ENCODE measurements around the gene RBL2.

DNA sequence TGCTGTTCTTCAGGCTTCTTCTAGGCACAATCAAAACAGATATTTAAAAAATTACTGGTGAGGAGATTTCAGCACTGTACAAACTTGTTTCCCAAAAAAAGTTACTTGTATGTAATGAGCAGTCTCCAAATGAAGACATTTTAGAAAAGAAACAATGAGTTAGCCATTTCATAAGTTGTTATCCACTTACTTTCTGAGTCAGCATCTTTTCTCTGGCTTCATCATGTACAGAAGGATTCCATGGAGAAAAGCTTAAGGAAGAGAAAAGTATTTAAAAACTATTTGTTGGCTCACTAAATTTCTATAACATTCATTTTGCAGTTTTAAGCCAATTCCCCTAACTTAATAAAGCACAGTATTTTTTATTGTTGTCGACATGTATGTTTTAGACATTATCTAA is 58.2 kb downstream of the RBL2 start:
- TF ChIP-seq CTCF (optimal IDR thresholded peaks at IDR 0.05 in 1 of 3, IDR thresholded peaks at IDR 0.05 in 1 of 3, conservative IDR thresholded peaks at IDR 0.05 in 1 of 3; ENCODE audit: extremely low read depth in 1 of 3, insufficient read depth in 2 of 3, low read length in 3 of 3) (no peak), EZH2 (IDR thresholded peaks at IDR 0.05; ENCODE audit: low read length) (no peak)
